Measurements from ENCODE around the gene OVOL3.

DNA sequence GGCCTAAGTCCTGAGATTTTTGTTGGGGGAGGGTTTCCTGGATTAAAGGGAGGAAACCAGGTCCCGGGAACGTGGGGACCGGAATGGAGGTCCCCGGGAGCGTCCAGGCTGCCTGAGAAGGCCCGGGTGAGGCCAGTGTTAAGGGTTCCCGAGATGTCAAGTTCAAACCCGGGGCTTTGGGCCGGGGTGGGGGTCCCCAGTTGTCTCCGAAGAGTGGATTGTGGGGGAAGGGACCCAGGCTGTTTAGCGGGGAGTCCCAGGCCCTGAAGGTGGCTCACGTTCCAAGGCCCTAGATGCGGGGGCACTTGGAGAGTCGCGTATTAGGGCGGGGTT, 41.0 kb downstream of the OVOL3 start:
- TF ChIP-seq, protein P1, sequence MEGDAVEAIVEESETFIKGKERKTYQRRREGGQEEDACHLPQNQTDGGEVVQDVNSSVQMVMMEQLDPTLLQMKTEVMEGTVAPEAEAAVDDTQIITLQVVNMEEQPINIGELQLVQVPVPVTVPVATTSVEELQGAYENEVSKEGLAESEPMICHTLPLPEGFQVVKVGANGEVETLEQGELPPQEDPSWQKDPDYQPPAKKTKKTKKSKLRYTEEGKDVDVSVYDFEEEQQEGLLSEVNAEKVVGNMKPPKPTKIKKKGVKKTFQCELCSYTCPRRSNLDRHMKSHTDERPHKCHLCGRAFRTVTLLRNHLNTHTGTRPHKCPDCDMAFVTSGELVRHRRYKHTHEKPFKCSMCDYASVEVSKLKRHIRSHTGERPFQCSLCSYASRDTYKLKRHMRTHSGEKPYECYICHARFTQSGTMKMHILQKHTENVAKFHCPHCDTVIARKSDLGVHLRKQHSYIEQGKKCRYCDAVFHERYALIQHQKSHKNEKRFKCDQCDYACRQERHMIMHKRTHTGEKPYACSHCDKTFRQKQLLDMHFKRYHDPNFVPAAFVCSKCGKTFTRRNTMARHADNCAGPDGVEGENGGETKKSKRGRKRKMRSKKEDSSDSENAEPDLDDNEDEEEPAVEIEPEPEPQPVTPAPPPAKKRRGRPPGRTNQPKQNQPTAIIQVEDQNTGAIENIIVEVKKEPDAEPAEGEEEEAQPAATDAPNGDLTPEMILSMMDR (IDR thresholded peaks at IDR 0.05; ENCODE audit: low read depth, low read length, missing input control): no peak
- TF ChIP-seq ZBTB33 (IDR thresholded peaks at IDR 0.05): no peak
- TF ChIP-seq YY1 (IDR thresholded peaks at IDR 0.05): no peak
- TF ChIP-seq REST (IDR thresholded peaks at IDR 0.05): no peak
- TF ChIP-seq, protein P2, sequence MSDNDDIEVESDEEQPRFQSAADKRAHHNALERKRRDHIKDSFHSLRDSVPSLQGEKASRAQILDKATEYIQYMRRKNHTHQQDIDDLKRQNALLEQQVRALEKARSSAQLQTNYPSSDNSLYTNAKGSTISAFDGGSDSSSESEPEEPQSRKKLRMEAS (IDR thresholded peaks at IDR 0.05): no peak
- no peak for TF ChIP-seq EGR1 (IDR thresholded peaks at IDR 0.05; ENCODE audit: low read depth in 2 of 2)
- TF ChIP-seq SP1 (IDR thresholded peaks at IDR 0.05): no peak
- TF ChIP-seq GABPA (IDR thresholded peaks at IDR 0.05 in 1 of 2, conservative IDR thresholded peaks at IDR 0.05 in 1 of 2): no peak
- no peak for TF ChIP-seq ATF3 (IDR thresholded peaks at IDR 0.05)
- no peak for TF ChIP-seq TAF1 (conservative IDR thresholded peaks at IDR 0.05)
- TF ChIP-seq FOXA2 (IDR thresholded peaks at IDR 0.05): no peak
- no peak for TF ChIP-seq FOXA1 (IDR thresholded peaks at IDR 0.05)
